Measurements from ENCODE around the gene LAMA3.

The LAMA3 gene

DNA sequence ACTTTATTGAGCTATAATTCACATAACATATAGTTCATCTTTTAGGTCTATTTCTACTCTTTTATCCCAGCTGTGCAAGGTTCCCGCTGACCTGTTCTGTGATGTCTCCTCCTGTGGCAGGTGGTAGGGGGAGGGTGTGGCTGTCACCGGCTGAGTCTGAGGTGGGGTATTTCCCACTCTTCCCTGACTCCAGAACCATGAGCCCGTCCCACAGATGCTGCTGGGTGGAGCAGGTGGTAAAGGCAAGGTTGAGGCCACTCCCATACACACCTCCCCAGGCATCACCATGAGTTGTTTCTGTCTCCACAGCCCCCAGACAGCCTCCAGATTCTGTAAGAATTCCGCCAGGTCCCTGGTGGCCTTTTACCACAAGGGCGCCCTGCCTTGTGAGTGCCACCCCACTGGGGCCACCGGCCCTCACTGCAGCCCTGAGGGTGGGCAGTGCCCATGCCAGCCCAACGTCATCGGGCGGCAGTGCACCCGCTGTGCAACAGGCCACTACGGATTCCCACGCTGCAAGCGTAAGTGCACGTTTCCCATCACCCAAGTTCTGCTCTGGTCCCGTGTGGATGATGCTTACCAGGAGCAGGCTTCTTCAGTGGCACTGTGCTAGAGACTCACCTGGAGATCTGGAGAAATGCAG lies 156.9 kb downstream of the LAMA3 start:
- no peak overlapping the region for H3K27ac Mint-ChIP-seq
- no peaks in the 10 kb centered on the region for H3K9me3 Mint-ChIP-seq
- H3K36me3 Mint-ChIP-seq (ENCODE audit: low read depth): no peaks in the 10 kb centered on the region

DNA sequence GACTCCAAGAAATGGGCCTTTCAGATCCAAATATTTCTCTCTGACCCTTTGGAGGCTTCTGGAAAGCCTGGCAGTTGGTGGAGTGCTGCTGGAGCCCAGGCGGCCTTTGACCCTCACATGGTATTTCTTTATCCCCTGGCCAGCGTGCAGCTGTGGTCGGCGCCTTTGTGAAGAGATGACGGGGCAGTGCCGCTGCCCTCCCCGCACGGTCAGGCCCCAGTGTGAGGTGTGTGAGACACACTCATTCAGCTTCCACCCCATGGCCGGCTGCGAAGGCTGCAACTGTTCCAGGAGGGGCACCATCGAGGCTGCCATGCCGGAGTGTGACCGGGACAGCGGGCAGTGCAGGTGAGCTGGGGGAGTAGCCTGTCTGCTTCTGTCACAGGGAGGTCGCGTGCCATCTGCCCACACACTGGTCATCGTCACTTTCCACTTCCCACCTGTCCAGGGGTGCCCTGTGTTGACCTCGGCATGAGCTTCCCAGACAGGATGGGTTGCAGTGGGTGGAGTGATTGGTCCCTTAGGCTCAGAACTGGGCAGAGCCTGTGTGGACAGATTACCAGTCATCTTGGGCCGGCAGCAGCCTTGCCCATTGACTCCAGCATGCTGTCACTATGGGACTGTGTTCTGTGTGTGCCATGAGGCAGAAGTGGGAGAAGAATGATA lies 158.2 kb downstream of the LAMA3 start:
- Mint-ChIP-seq H3K27me3 (ENCODE audit: low read depth, poor library complexity) (peaks cover 16% of the 10 kb centered on the region), H3K4me1 (peaks cover 18% of the 10 kb centered on the region), H3K9me3 (no peaks in the 10 kb centered on the region), H3K27ac (no peak overlapping the region), H3K36me3 (ENCODE audit: low read depth) (no peaks in the 10 kb centered on the region), H3K4me3 (no peak overlapping the region)
- TF ChIP-seq CTCF (IDR thresholded peaks at IDR 0.05): no peak
- no peak for DNase-seq

More for the DNA sequence above, 156.9 kb downstream of the LAMA3 start:
- peaks cover 18% of the 10 kb centered on the region for H3K4me1 Mint-ChIP-seq
- H3K4me3 Mint-ChIP-seq: no peak overlapping the region
- peaks cover 9% of the 10 kb centered on the region for H3K27me3 Mint-ChIP-seq (ENCODE audit: low read depth, poor library complexity)
- TF ChIP-seq CTCF (IDR thresholded peaks at IDR 0.05): no peak
- DNase-seq: no peak

- no peak overlapping the region for H3K27ac Mint-ChIP-seq
- H3K27me3 Mint-ChIP-seq (ENCODE audit: low read depth, poor library complexity): peaks cover 10% of the 10 kb centered on the region
- H3K9me3 Mint-ChIP-seq: no peaks in the 10 kb centered on the region
- H3K4me1 Mint-ChIP-seq: peaks cover 12% of the 10 kb centered on the region
- DNase-seq: no peak
- H3K4me3 Mint-ChIP-seq: no peak overlapping the region
- H3K36me3 Mint-ChIP-seq (ENCODE audit: low read depth): no peaks in the 10 kb centered on the region
- TF ChIP-seq CTCF (IDR thresholded peaks at IDR 0.05): no peak
These were observed 159.9 kb downstream of the LAMA3 start for GRCh38 chr18:23849141-23849540.

DNA sequence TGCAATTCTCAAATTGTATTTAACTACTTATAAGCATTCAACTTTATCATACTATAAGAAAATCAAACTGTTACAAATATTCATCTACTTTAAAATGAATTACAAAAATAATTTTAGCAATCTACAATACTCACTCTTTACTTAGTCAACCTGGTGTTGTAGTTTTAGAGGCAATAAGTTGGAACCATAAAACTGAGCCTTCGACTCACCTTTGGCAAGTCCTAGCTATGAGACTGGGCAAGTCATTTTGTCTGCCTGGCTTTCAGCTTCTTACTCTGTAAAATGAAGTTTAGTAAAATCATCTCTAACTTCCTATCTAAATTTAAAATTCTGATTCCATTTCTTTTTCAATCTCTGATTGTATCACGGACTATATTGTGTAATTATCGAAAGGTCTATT lies 161.0 kb downstream of the LAMA3 start:
- Mint-ChIP-seq H3K4me1 (peaks cover 10% of the 10 kb centered on the region), H3K27ac (no peak overlapping the region), H3K4me3 (no peak overlapping the region), H3K9me3 (no peaks in the 10 kb centered on the region), H3K27me3 (ENCODE audit: low read depth, poor library complexity) (peaks cover 10% of the 10 kb centered on the region), H3K36me3 (ENCODE audit: low read depth) (no peaks in the 10 kb centered on the region)
- no peak for TF ChIP-seq CTCF (IDR thresholded peaks at IDR 0.05)
- DNase-seq: no peak

DNA sequence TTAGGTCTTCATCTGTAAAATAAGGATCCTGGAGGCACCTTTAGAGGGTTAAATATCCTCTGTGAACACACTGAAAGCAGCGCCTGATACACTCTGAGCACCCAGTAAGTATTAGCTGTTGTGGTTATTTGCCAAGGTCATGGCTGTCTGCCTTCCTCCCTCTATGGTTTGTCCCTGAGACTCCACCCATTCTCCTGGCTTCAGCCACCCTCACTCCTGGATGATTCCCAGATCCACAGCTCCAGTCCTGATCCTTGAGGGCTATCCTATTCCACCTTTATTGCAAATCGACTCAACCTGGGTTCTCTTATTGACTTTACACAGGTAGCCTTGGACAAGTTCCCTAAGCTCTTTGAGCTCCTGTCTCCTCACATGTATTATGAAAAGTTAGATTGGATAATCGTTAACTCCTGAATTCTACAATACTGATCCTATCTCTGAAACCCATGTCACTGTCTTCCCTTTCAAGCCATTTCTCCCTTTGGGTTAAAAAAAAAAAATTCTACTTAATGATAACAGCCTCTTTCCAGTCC lies 162.3 kb downstream of the LAMA3 start:
- H3K27me3 Mint-ChIP-seq (ENCODE audit: low read depth, poor library complexity): peaks cover 8% of the 10 kb centered on the region
- no peaks in the 10 kb centered on the region for H3K36me3 Mint-ChIP-seq (ENCODE audit: low read depth)
- no peak for DNase-seq
- no peak overlapping the region for H3K27ac Mint-ChIP-seq
- peaks cover 15% of the 10 kb centered on the region for H3K4me1 Mint-ChIP-seq
- no peak overlapping the region for H3K4me3 Mint-ChIP-seq
- no peaks in the 10 kb centered on the region for H3K9me3 Mint-ChIP-seq
- no peak for TF ChIP-seq CTCF (IDR thresholded peaks at IDR 0.05)
